T47D (cell line): ENCODE measurements around the gene KIAA0930.

ENCODE experiments used
- DNase-seq, 2 experiments: peaks; one replicate each; pipeline versions ENCODE4 v3.0.0 to v3.0.0-alpha.2; 2011 to 2012; ENCODE audit warnings: low read depth in 1 of 2, low spot score in 1 of 2
- JUND ChIP-seq: IDR thresholded peaks from 2 replicates; pipeline ENCODE4 v1.6.1; 2012; ENCODE audit warnings: low read depth
- in situ Hi-C: cut with HindIII; loops from 2 replicates; pipeline ENCODE4 v1.10.0; 2016; ENCODE audit warnings: low sequenced_read_pairs, low pct_unique_long_range_greater_than_20kb

The KIAA0930 gene

DNA sequence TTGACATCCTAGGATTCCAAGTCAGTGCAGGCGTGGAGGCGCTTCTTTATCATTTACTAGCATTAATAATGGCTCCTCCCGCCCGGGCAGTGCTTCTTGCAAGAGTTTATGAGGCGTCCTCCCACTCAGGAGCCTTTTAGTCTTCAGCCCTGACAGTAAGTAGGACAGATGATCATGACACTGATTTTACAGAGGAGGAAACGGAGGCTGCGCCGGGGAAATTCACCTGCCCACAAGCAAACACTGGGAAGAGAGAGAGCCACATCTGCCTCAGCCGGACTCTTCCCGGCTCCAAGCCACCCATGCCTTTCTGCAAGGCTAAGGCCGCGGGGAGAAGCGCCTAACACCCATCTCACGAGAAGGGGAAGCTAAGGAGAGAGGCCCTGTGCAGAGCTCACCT is 35.9 kb downstream of the KIAA0930 start:
- no peak for TF ChIP-seq JUND
- no peak for DNase-seq
- in situ Hi-C loops = no loop called here

DNA sequence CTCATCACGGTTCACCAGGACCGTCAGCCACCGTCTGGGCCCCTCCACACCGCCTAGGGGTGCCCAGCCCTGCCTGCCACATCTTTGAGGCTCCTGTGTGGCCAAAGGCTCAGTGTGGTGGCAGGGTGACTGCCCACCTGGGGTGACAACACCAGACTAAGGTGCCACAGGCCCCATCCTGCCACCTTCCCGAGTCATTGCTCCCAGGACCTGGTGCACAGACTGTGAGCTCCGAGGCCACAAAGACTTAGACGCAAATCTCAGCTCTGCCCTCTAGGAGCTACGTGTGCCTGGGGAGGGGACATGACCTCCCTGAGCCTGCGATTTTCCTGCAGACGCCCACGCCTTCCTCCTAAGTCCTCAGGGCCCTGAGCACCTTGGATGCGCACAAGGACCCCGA is 36.5 kb downstream of the KIAA0930 start:
- in situ Hi-C loops = no loop called here
- no peak for TF ChIP-seq JUND
- no peak for DNase-seq

- TF ChIP-seq JUND = no peak
- in situ Hi-C loops = no loop called here
- no peak for DNase-seq
Measured at GRCh38 chr22:45203150-45203951, 37.3 kb downstream of the KIAA0930 start.

- in situ Hi-C loops = no loop called here
- no peak for TF ChIP-seq JUND
Measured at GRCh38 chr22:45202333-45203149, 38.2 kb downstream of the KIAA0930 start.

DNA sequence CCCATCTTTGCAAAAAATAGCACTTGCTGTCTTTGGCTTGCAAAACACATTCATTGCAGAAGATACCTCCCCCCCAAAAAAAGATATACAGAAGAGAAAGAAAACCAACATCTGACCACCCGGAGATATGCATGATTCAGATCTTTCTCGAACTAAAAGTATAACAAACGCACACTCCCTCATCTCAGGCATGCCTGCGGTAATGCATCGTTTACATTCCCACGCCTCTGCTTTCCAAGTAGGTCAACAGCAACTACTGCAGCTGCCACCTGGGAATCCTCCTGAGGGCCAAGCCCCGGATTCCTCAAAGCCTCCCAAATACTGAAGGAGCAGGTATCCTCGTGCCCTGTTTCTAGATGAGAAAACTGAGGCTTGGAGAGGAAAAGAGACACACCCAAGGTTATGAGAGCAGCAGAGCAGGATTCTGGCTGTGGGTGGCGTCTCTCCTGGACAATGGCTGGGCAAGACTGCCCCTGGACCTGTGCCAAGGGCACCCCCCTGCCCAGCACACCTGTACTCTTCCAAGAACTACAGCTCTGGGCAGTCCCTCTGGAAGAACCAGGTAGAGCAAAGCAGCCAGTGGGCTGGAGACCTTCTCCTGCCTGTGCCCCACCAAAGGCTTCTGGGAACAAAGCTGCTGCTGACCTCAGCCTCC is 38.9 kb downstream of the KIAA0930 start:
- DNase-seq = peak; percentile 19 to 94
- in situ Hi-C loops = no loop called here
- TF ChIP-seq JUND = no peak

More at GRCh38 chr22:45202333-45203149, 38.2 kb downstream of the KIAA0930 start:
- DNase-seq = peak in 1 of 2 experiments; percentile 58

DNA sequence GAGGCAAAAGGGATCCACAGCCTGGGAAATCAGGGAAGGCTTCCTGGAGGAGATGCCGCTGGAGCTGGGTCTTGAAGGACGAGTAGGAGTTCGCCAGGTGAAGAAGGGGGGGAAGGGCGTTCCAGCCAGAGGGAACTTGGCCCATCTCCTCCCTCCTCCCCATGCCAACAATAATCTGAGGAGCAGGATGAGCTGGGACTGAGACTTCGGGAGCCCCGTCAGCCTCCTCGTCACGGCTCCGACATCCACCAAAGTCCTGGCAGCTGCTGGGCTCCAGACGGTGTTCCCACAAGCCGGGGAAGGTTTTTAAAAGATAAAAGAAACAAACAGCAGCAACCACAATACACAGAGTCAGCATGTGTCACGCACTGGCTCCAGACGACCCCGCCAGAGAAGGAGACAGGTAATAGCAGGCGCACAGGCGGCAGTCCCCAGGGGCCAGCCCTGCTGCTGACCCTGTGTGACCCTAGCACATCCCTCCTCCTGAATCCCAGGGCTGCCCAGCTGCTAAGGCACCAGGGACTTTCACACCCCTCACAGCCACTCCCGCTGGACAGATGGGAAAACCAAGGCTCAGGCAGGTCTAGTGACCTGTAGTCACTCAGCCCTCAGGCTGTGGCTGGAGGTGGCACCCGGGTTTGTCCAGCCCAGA is 39.7 kb downstream of the KIAA0930 start:
- TF ChIP-seq JUND = no peak
- in situ Hi-C loops = no loop called here
- DNase-seq = peak in 1 of 2 experiments; percentile 79

DNA sequence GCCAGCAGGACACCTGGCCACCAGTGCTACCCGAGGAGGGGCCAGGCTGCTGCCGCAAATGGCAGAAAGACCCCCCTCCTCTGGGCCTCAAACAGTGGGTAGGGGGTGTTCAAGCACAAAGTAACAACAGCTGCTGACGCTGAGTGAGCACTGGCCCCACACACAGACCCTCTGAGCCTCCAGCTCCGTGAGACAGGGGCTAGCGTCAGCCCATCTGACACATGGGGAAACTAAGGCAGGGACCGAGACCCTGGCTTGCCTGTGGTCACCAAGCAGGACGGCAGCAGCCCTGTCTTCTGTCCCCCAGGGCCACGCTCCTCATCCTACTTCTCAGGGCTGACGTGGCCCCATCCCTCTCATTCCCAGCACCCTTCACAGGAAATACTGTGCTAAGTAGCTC is 40.5 kb downstream of the KIAA0930 start:
- TF ChIP-seq JUND = no peak
- no peak for DNase-seq
- in situ Hi-C loops = no loop called here

GRCh38 chr22:45199723-45200122 is 41.0 kb downstream of the KIAA0930 start:
- in situ Hi-C loops = no loop called here
- TF ChIP-seq JUND = no peak
- no peak for DNase-seq

- in situ Hi-C loops = no loop called here
- TF ChIP-seq JUND = no peak
Measured at GRCh38 chr22:45198463-45198795, 42.3 kb downstream of the KIAA0930 start.

DNA sequence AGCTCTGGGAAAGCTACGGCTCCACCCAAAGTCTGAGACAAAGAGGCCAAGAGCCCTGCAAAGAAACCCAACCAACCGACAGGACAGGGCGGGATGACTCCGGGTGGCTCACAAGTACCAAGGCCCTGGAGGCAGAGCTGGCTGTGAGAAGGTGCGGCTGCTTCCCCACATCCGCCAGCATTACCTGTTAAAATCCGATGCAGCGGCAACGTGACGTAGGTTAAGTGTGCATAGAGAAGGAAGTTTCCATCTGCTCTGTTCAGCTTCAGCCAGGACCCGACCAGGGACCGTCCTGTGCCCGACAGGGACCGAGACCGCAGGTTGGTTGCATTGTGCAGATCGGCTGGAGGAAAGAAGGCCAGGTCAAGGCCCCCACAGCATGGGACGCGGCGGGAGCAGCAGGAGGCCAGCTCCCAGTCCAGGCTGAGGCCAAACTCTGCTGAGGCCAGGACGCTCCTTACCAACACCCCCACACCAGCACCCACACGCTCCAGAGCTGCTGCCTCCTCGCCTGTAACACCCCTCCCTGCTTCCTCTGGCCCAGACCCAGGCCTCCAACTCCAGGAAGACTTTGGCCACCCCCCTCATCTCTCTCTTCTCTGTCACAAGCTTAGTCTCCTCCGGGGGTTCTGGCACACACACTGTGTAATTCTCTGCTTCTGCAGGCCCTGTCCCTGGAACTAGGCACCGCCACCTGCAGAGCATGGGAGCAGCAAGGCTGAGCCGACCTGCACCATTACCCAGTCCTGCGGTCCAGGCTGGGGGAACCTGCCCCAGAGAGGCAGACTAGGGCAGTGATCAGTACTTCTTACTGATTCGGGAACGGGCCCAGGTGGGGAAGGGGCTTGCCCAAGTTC is 42.9 kb downstream of the KIAA0930 start:
- TF ChIP-seq JUND = no peak
- DNase-seq = peak; percentile 43 to 81
- in situ Hi-C loops = no loop called here

More at GRCh38 chr22:45198463-45198795, 42.3 kb downstream of the KIAA0930 start:
- peak; percentile 75 to 91 for DNase-seq

- no peak for TF ChIP-seq JUND
- in situ Hi-C loops = no loop called here
- DNase-seq = no peak
Measured at GRCh38 chr22:45196926-45197605, 43.6 kb downstream of the KIAA0930 start.
